Suprapubic skin (tissue), 4 donors: ENCODE results near the gene NLRC5. TPM values are rescaled to one million over a fixed set of nuclear protein-coding genes. Genes with fewer than 3 reads are reported as not detected.
"Not testable (repeated sequence)": the region's sequence is repeated elsewhere in the genome, so short reads cannot be mapped to it uniquely, and the experiment has no call there.

Experiments used
- DNase-seq, 2 donors: peaks; one replicate each; pipeline ENCODE4 v3.0.0-alpha.2; 2019; ENCODE audit warnings: low spot score in 2 of 2
- H3K27ac ChIP-seq: fragments of 200-600 bp; sonication (generic); one replicate; pipeline ENCODE4 v1.5.1; 2019
- H3K27me3 ChIP-seq: fragments of 200-600 bp; sonication (generic); one replicate; pipeline ENCODE4 v1.5.1; 2019
- H3K36me3 ChIP-seq: fragments of 200-600 bp; sonication (generic); one replicate; pipeline ENCODE4 v1.5.1; 2019
- H3K4me1 ChIP-seq: fragments of 200-600 bp; sonication (generic); one replicate; pipeline ENCODE4 v1.5.1; 2019
- H3K4me3 ChIP-seq: fragments of 200-600 bp; sonication (generic); one replicate; pipeline ENCODE4 v1.5.1; 2019; ENCODE audit warnings: mild to moderate bottlenecking
- H3K9me3 ChIP-seq: fragments of 200-600 bp; sonication (generic); one replicate; pipeline ENCODE4 v1.5.1; 2019
- EP300 ChIP-seq: sonication (generic); formaldehyde crosslinking; IDR thresholded peaks from one replicate; pipeline ENCODE4 v1.6.1; 2017; ENCODE audit warnings: antibody characterized with exemption
- POLR2A ChIP-seq, 2 donors: fragments of 450-650 bp; IDR thresholded peaks; one replicate each; pipeline ENCODE4 v1.6.1; 2017; ENCODE audit warnings: antibody characterized with exemption in 2 of 2, mild to moderate bottlenecking in 2 of 2, moderate library complexity in 2 of 2
- POLR2AphosphoS5 ChIP-seq, 3 donors: sonication (generic); formaldehyde crosslinking; IDR thresholded peaks; one replicate each; pipeline ENCODE4 v1.6.1; 2017; ENCODE audit warnings: antibody characterized with exemption in 3 of 3
- WGBS: methylation state at CpG from one replicate; pipeline ENCODE4 v1.1.5; 2018; 5-methylcytosine and 5-hydroxymethylcytosine counted together
- total RNA-seq, 4 donors: library from RNA; depleted of rRNA; stranded (reverse); fragments of >200 nt; gene quantifications; one replicate each; pipeline ENCODE4 v1.1.0, GENCODE V29; 2016
- TF ChIP-seq, protein P1 (sequence below), 2 donors: fragments of 200-600 bp in 1 of 2; fragments of 450-650 bp in 1 of 2; sonication (generic) in 1 of 2; IDR thresholded peaks; one replicate each; pipeline ENCODE4 v1.5.1; 2016 to 2019; ENCODE audit warnings: antibody characterized with exemption in 2 of 2, mild to moderate bottlenecking in 1 of 2, moderate library complexity in 1 of 2

Gene NLRC5
- total RNA-seq, 4 donors from 2014 or later: 36.9 to 133 (median 54.4) TPM

DNA sequence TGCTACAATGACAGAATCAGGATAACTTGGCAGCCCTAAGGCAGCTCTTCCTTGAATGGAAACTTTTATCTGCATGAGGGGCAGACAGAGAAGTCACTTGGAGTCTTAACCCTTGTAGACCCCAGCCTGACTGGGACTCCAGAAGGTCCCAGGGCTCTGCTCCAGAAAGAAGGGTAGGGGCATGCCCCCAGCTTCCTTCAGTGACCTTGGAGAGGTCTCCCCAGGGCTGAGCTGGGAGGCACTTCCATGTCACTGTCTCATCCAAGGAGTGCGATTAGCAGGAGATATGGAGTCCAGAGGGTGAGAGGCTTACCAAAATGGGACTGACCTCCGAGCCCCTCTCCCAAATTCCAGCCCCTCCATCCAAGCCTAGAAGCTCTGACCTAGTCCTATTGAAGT, 3.4 kb upstream of the NLRC5 start:
- H3K4me3 ChIP-seq: no peak overlapping the region
- H3K27me3 ChIP-seq: no peaks in the 10 kb centered on the region
- peaks cover 49% of the 10 kb centered on the region for H3K4me1 ChIP-seq
- peak overlapping the region; percentile 73 for H3K27ac ChIP-seq
- H3K9me3 ChIP-seq: no peaks in the 10 kb centered on the region
- no peak for DNase-seq
- H3K36me3 ChIP-seq: no peaks in the 10 kb centered on the region
- TF ChIP-seq POLR2AphosphoS5 (IDR thresholded peaks at IDR 0.05) (no peak), EP300 (no peak), POLR2A (IDR thresholded peaks at IDR 0.05) (no peak)
- TF ChIP-seq, protein P1, sequence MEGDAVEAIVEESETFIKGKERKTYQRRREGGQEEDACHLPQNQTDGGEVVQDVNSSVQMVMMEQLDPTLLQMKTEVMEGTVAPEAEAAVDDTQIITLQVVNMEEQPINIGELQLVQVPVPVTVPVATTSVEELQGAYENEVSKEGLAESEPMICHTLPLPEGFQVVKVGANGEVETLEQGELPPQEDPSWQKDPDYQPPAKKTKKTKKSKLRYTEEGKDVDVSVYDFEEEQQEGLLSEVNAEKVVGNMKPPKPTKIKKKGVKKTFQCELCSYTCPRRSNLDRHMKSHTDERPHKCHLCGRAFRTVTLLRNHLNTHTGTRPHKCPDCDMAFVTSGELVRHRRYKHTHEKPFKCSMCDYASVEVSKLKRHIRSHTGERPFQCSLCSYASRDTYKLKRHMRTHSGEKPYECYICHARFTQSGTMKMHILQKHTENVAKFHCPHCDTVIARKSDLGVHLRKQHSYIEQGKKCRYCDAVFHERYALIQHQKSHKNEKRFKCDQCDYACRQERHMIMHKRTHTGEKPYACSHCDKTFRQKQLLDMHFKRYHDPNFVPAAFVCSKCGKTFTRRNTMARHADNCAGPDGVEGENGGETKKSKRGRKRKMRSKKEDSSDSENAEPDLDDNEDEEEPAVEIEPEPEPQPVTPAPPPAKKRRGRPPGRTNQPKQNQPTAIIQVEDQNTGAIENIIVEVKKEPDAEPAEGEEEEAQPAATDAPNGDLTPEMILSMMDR (IDR thresholded peaks at IDR 0.05): no peak
- 67% methylated on average over 1 of the region's 2 CpGs for WGBS

GRCh38 chr16:56986361-56986760, 3.0 kb upstream of the NLRC5 start:
- WGBS: 60% methylated on average over 1 of the region's 1 CpG
- no peak for DNase-seq
- H3K27ac ChIP-seq: peak overlapping the region; percentile 73
- peaks cover 52% of the 10 kb centered on the region for H3K4me1 ChIP-seq
- H3K9me3 ChIP-seq: no peaks in the 10 kb centered on the region
- no peak overlapping the region for H3K4me3 ChIP-seq
- TF ChIP-seq POLR2AphosphoS5 (IDR thresholded peaks at IDR 0.05): no peak
- TF ChIP-seq EP300: no peak
- TF ChIP-seq, protein P1 (IDR thresholded peaks at IDR 0.05): no peak
- TF ChIP-seq POLR2A (IDR thresholded peaks at IDR 0.05): no peak
- no peaks in the 10 kb centered on the region for H3K27me3 ChIP-seq
- H3K36me3 ChIP-seq: no peaks in the 10 kb centered on the region

DNA sequence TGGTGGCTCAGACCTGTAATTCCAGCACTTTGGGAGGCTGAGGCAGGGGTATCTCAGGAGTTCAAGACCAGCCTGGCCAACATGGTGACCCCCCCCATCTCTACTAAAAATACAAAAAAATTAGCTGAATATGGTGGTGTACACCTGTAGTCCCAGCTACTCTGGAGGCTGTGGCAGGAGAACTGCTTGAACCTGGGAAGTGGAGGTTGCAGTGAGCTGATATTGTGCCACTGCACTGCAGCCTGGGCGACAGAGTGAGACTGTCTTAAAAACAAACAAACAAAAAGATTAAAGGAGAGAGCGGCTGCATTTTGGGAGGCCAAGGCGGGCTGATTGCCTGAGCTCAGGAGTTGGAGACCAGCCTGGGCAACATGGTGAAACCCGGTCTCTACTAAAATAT, 2.4 kb upstream of the NLRC5 start:
- H3K9me3 ChIP-seq, H3K27me3 ChIP-seq, DNase-seq, H3K4me3 ChIP-seq, H3K36me3 ChIP-seq, H3K27ac ChIP-seq: not testable (repeated sequence)
- WGBS: 79% methylated on average over 4 of the region's 4 CpGs
- peaks cover 54% of the 10 kb centered on the region for H3K4me1 ChIP-seq

- Histone ChIP-seq H3K27me3 (no peaks in the 10 kb centered on the region), H3K27ac (no peak overlapping the region), H3K36me3 (no peaks in the 10 kb centered on the region), H3K4me1 (peaks cover 60% of the 10 kb centered on the region), H3K4me3 (no peak overlapping the region), H3K9me3 (no peaks in the 10 kb centered on the region)
- no peak for DNase-seq
- 98% methylated on average over 2 of the region's 2 CpGs for WGBS
- TF ChIP-seq EP300: no peak
- TF ChIP-seq, protein P1 (IDR thresholded peaks at IDR 0.05): no peak
These were observed 1.7 kb upstream of the NLRC5 start for GRCh38 chr16:56987692-56988091.

- 71% methylated on average over 3 of the region's 6 CpGs for WGBS
- Histone ChIP-seq H3K4me3 (peak overlapping the region; percentile 90), H3K9me3 (no peaks in the 10 kb centered on the region), H3K36me3 (no peaks in the 10 kb centered on the region), H3K27ac (peak overlapping the region; percentile 81), H3K4me1 (peaks cover 62% of the 10 kb centered on the region), H3K27me3 (no peaks in the 10 kb centered on the region)
- TF ChIP-seq, protein P1 (IDR thresholded peaks at IDR 0.05): no peak
- TF ChIP-seq POLR2AphosphoS5 (IDR thresholded peaks at IDR 0.05) (no peak), EP300 (no peak), POLR2A (IDR thresholded peaks at IDR 0.05) (no peak)
- peak; percentile 31 to 60 for DNase-seq
These were observed 1.0 kb upstream of the NLRC5 start for GRCh38 chr16:56988161-56988947.
